NCI-H1417 (cell line): ENCODE results near the gene TANGO2.

Experiments
- DNase-seq, 3 experiments: peaks; one replicate each; lab custom pipeline; 2025; lab: John Stamatoyannopoulos, UW

The TANGO2 gene

DNA sequence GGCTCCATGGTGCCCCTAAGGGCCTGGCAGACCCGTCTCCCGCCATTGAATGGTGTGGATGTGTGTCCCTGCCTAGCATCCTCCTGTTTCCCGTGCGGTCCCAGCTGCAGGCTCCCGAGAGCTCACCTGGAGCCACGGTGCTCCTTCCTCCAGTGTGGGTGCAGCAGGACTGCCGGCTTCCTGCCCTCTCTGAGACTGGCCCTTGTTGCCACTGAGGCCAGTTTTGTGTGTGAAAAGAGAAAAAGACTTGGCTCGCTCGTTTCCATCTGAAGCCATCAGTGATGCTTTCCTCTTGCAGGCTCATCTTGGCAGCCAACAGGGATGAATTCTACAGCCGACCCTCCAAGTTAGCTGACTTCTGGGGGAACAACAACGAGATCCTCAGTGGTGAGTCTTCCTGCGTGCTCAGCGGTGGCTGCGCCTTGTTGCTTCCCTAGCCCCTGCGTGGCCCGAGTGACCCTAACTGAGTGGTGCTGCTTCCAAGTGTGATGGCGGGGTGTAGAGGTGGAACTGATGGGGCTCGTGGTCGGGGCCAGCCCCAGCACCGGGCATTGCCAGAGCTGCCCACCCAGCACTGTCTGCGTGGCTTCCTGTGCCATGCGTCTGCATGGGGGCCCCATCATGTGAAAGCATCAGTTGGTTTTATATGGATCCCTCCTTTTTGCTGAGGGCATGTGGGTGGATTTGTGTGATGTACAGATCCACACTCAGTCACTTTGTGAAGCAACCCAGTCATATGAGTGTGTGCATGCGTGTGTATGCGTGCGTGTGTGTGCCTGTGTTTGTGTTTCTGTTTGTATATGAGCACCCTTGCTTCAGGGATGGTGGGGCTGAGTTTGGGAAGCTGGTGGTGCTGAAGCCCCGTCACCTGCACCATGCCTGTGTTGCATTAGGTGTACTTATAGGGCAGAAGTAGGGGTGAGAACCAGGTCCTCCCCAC, 22.4 kb downstream of the TANGO2 start:
- DNase-seq: no peak

DNA sequence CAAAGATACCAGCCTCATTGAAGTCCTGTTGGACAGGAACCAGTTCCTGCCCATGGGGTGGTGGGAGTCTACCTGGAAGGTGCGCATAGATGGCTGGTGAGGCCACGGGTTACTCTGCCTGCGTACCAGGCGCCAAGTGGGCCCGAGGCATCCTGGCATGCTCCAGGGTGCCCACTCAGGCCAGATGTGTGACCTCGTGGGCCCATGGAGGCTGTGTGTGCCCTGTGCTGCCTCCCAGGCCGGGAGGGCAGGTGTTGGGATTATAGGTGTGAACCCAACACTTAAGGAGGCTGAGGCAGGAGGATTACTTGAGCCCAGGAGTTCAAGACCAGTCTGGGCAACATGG, 23.1 kb downstream of the TANGO2 start:
- DNase-seq: no peak

GRCh38 chr22:20044495-20045151, 23.7 kb downstream of the TANGO2 start:
- DNase-seq: no peak

- DNase-seq: no peak
Observed at GRCh38 chr22:20046730-20047129, 25.8 kb downstream of the TANGO2 start.

DNA sequence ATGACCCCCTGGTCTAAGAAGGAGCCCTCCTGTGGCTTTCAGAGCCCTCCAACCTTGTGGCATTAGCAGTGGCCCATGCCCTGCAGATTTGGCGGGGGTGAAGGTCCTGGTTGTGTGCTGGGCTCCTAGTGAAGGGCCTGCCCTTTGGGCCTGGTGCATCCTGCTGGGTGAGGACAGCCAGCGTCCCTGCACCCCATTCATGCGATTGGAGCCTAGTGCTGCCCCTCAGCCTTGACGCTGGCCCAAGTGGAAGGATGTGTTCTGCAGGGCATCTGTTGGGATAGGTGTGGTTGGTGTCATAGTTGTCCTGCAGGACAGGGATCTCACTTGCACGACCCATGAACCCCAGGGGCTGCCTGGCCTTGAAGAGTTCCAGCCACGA, 31.0 kb downstream of the TANGO2 start:
- no peak for DNase-seq

DNA sequence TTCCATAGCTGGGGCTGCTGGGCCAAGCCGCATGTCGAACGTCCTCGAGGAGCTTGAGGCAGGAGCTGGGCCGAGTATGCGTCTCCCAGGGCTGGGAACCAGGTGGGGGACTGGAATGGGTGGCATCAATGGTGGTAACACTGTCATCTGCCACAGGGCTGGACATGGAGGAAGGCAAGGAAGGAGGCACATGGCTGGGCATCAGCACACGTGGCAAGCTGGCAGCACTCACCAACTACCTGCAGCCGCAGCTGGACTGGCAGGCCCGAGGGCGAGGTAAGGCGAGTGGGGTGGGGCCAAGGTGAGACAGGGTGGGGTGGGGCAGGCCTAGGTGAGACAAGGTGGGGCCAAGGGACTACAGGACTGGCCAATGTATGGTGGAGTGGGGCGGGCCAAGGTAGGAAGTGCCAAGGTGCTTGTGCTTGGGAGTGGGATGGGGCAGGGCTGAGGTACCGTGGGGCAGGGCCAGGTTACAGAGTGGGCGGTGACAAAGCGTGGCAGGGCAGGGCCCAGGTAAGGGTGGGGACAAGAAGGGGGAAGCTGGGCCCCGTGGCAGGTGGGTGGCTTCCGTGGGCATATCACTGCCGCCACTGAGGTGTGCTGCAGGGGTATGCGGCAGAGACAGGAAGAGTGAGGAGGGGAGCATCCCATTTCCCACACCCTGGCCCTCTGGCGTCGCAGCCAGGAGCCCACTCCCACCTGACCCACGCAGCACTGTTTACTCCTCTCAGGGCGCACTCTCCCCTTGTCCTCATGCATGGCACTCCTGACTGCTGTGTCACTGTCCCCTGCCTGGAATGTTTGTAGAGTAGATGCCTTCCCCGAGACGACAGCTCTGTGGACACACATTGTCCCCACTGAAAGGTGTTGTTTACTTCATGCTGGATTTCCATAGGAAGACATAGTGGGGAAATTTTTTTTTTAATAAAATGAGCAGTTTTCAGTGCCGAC, 31.7 kb downstream of the TANGO2 start:
- no peak for DNase-seq

- no peak for DNase-seq
Observed at GRCh38 chr22:20053407-20054033, 32.6 kb downstream of the TANGO2 start.

DNA sequence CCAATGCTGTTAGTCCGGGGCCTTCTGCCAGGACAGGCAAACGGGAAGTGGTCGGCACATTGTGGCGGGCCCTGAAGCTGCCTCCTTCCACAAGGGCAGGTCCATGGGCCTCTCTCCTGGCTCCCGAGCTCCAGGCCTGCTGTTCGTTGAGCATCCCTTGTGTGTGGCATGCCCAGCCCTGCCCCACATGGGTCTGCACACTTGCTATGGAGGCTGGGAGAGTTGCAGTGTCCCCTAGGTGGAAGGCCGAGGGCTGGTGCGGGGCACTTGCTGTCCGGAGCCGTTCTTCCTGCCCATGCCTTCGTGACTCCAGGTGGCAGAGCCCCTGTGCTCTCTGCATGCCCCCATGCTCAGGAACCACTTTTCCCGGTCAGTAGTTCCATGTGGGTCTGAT, 33.1 kb downstream of the TANGO2 start:
- no peak for DNase-seq

- no peak for DNase-seq
Observed at GRCh38 chr22:20054485-20054884, 33.6 kb downstream of the TANGO2 start.

DNA sequence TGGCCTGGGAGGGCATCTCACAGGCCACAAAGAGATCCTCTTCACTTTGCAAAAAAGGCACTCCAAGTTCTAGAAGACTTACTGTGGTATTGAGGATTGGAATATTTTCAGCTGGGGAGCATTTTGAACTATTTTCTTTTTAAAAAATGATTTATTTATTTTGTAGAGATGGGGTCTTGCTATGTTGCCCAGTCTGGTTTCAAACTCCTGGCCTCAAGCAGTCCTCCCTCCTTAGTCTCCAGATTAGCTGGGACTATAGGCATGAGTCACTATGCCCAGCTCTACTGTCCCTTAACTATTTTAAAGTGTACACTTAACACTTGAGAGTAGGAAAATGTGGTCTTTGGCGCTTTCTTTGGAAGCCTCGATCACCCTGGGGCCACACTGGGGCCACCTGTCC, 34.2 kb downstream of the TANGO2 start:
- no peak for DNase-seq

DNA sequence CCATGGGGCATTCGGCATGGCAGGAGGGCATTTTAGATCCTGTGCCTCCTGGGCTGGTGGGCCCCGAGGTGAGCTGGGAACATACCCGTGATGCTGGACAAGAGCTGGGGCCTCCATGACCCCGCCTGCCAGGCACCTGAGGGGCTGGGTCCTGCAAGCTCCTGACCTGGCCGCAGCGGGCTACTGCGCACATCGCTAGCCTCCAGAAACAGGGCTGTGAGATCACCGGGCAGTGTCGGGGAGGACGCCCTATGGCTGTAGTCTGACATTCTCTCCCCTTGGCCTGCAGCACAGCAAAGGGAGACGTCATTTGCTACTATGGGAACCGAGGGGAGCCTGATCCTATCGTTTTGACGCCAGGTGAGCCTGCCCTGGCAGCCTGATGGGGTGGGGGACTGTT, 34.7 kb downstream of the TANGO2 start:
- no peak for DNase-seq

DNA sequence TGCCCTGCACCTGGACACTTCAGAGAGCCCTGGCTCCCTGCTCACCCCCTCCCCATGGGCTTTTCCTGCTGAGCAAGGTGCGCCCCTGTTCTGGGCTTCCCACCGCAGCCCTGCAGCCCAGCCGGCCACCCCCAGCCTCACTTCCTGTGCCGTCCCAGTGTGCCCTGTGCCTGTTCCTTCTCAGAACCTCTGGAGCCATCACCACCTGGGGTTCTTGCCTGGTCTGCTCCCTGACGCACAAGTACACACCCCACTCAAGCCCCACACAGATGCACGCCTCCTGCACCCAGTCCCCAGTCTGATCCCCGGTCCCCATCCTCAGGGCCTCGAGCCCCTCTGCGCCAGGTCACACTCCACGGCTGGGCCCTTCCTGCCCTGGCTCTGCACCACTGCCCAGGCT, 35.3 kb downstream of the TANGO2 start:
- no peak for DNase-seq

GRCh38 chr22:20056696-20057386, 35.9 kb downstream of the TANGO2 start:
- no peak for DNase-seq

DNA sequence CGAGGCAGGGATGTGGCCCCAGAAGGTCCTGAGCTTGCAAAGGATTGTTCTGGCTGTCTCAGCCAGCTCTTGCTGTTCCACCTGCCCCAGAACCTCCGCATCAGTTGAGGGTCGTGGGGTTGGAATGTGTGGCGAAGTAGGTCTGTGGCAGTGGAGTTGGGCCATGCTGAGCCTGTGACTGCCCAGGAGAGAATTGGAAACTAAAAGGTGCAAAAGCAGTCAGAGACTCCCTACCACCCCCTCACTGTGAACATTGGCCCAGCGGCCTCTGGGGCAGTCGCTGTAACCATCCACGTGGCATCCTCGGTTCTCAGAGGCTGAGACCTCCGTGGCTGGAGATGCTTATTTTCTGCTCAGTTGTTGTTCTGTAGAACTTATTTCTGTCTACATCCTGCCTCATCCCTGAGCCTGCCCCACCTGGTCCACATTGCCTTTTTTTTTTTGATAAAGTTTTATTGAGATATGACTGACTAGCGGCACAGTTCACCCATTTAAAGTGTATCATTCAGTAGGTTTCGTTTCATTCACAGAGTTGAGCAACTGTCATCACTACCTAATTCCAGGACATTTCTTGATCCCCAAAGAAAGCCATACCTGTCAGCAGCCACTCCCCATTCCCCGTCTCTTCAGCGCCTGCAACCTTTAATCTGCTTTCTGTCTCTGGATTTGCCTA, 36.8 kb downstream of the TANGO2 start:
- DNase-seq: no peak

- no peak for DNase-seq
Observed at GRCh38 chr22:20058989-20059770, 38.3 kb downstream of the TANGO2 start.

DNA sequence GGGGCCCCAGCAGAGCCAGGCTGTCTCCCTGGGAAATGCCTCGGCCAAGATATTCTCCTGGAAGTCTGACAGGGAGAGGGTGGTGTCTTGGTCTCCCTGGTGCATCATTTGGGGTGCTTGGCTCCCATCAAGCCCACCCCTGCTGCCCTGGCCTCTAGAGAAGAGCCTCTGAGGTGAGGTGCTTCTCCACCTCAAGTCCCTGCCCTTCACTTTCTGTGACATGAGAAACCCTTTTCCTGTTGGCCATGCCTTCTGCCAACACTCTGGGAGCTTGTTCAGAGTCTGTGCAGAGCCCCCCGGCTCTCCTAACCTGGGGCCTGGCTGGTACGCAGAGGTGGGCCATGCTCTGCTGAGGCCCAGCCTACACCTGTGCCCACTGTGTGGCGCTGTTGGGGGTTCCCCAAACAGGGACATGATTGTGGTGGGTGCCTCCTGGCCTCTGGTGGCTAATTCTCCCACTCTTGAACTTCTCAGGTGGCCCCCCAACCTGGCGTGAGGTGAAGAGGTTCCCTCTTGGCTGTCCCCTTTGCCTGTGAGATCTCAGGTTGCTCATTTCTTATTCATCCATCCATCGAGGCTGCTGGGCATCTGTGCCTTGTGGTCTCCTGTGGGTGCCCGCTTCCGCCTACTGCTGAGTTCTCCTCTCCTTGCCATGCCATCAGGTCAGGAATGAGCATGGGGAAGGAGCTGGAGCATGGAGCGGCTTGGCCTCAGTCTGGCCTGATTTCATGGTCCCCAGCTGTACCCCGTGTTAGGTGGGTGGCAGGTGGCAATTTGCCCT, 40.0 kb downstream of the TANGO2 start:
- no peak for DNase-seq

DNA sequence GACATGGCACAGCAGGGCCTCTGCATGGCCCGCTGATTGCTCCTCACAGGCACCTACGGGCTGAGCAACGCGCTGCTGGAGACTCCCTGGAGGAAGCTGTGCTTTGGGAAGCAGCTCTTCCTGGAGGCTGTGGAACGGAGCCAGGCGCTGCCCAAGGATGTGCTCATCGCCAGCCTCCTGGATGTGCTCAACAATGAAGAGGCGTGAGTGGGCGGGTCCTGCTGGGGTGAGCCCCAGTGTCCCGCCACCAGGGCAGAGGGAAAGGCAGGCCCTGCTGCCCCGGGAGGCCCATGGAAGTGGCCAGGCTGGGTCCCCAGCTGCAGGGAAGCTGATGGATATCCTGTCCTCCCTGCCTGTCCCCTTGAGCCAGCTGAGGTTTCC, 40.6 kb downstream of the TANGO2 start:
- DNase-seq: no peak

- DNase-seq: no peak
Observed at GRCh38 chr22:20062043-20062765, 41.3 kb downstream of the TANGO2 start.

DNA sequence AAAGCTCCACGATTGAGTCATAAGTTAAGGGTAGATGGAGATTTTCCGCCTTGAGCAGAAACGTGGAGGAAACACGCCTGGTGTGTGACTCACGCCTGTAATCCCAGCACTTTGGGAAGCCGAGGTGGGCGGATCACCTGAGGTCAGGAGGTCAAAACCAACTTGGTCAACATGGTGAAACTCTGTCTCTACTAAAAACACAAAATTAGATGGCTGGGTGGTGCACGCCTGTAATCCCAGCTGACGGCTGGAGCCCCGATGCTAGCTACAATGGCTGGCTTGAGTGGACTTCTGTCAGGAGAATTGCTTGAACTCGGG, 41.8 kb downstream of the TANGO2 start:
- no peak for DNase-seq
